Right cardiac atrium (tissue), 5 donors: ENCODE data around the gene OR51B5. TPM values are rescaled to one million over a fixed set of nuclear protein-coding genes. Genes with fewer than 3 reads are reported as not detected.
"Not testable (repeated sequence)": the region's sequence is repeated elsewhere in the genome, so short reads cannot be mapped to it uniquely, and the experiment has no call there.

Source experiments
- ATAC-seq, 2 donors: fragments of 200-7000 bp; cut with Tn5 transposase; one replicate each; pipeline versions ENCODE4 v1.8.0 to v1.9.1; 2020; ENCODE audit warnings: moderate library complexity in 2 of 2, mild to moderate bottlenecking in 1 of 2
- DNase-seq, 3 donors: peaks; one replicate each; pipeline ENCODE4 v3.0.0-alpha.2; 2020
- H3K27ac ChIP-seq: one replicate; pipeline ENCODE4 v1.5.1; 2013; ENCODE audit warnings: mild to moderate bottlenecking, low read length, control low read depth, moderate library complexity
- H3K27me3 ChIP-seq: one replicate; pipeline ENCODE4 v1.6.1; 2013; ENCODE audit not compliant: control insufficient read depth, insufficient read depth
- H3K4me1 ChIP-seq: one replicate; pipeline ENCODE4 v1.6.1; 2013; ENCODE audit warnings: low read length; ENCODE audit not compliant: control insufficient read depth, insufficient read depth
- H3K4me3 ChIP-seq: one replicate; pipeline ENCODE4 v1.5.1; 2013; ENCODE audit warnings: low read length, control low read depth
- H3K9me3 ChIP-seq: one replicate; pipeline ENCODE4 v1.6.1; 2013; ENCODE audit warnings: low read length; ENCODE audit not compliant: control insufficient read depth
- WGBS: extraction: QIAGEN DNeasy Blood & Tissue Kit; methylation state at CpG from one replicate; pipeline ENCODE4 v1.1.7; 2013; 5-methylcytosine and 5-hydroxymethylcytosine counted together
- intact Hi-C, 4 donors: fragments of 100-400 bp; cut with DNase I; formaldehyde crosslinking; loops; one replicate each; pipeline versions ENCODE4 v1.11.0 to v1.14.0; 2022 to 2023
- polyA plus RNA-seq: library from polyadenylated mRNA; stranded (reverse); fragments of 200-250 nt; gene quantifications from one replicate; pipeline ENCODE4 v1.2.3, GENCODE V29; 2013
- total RNA-seq, 4 donors: library from RNA; stranded (reverse); fragmentation: NEBNext Ultra II Directional; extraction: Animal tissue kit (Norgen Biotek cat#: 25700); gene quantifications; one replicate each; pipeline ENCODE4 v1.2.1, GENCODE V29; 2021
- donor health status: healthy with polysubstance abuse.
- donor health status: DM: no; HTN: yes; CAD: no.
- donor health status: DM: no; HTN: no; CAD: no.
- donor health status: DM: no; HTN: yes; CAD: no; lungs with severe emphysema.
- donor health status: DM: yes; HTN: yes; CAD: no.

OR51B5 gene
- total and polyA plus RNA-seq, 5 donors, result 0.14 to 0.33 TPM; not detected in 3

GRCh38 chr11:5297721-5298323 is 45.5 kb downstream of the OR51B5 start:
- no peaks in the 10 kb centered on the region for H3K27me3 ChIP-seq
- H3K4me3 ChIP-seq, result no peak overlapping the region
- DNase-seq, result no peak
- no peaks in the 10 kb centered on the region for H3K9me3 ChIP-seq
- no peaks in the 10 kb centered on the region for H3K4me1 ChIP-seq
- WGBS, result 33% methylated on average over 4 of the region's 4 CpGs
- no peak overlapping the region for H3K27ac ChIP-seq
- ATAC-seq, result no peak
- intact Hi-C loops, result no loop called here

- ATAC-seq, H3K4me3 ChIP-seq, H3K9me3 ChIP-seq, H3K4me1 ChIP-seq, H3K27me3 ChIP-seq, H3K27ac ChIP-seq, intact Hi-C loops: not testable (repeated sequence)
- peak in 1 of 3 donors; percentile 52 for DNase-seq
- WGBS, result 93% methylated on average over 41 of the region's 41 CpGs
These were observed 48.9 kb downstream of the OR51B5 start for GRCh38 chr11:5294342-5294995.

GRCh38 chr11:5293028-5293427 is 50.3 kb downstream of the OR51B5 start:
- H3K27ac ChIP-seq, result no peak overlapping the region
- H3K4me1 ChIP-seq, result no peaks in the 10 kb centered on the region
- DNase-seq (no peak), ATAC-seq (no peak)
- H3K27me3 ChIP-seq, result no peaks in the 10 kb centered on the region
- intact Hi-C loops, result no loop called here
- no peaks in the 10 kb centered on the region for H3K9me3 ChIP-seq
- H3K4me3 ChIP-seq, result no peak overlapping the region
- WGBS, result 89% methylated on average over 8 of the region's 8 CpGs

Other genes with a start within 250 kb of the OR51B5 start
- gene OR52A5, start 205.2 kb downstream of the OR51B5 start, total RNA-seq, result not detected
- gene OR52A5, start 205.2 kb downstream of the OR51B5 start, polyA plus RNA-seq, result not detected
- not detected for gene OR52A1, start 188.8 kb downstream of the OR51B5 start, total RNA-seq
- not detected for gene OR52A1, start 188.8 kb downstream of the OR51B5 start, polyA plus RNA-seq
- not detected for gene OR51V1, start 142.8 kb downstream of the OR51B5 start, total RNA-seq
- not detected for gene OR51V1, start 142.8 kb downstream of the OR51B5 start, polyA plus RNA-seq
- gene HBB, start 116.5 kb downstream of the OR51B5 start, total RNA-seq, result 100 to 1,000 TPM in 2 of 4 donors, 10 to 100 TPM in 2; 63.4 to 190 (median 100) TPM
- 3.0 TPM for gene HBB, start 116.5 kb downstream of the OR51B5 start, polyA plus RNA-seq
- gene HBD, start 109.0 kb downstream of the OR51B5 start, total RNA-seq, result not detected
- not detected for gene HBD, start 109.0 kb downstream of the OR51B5 start, polyA plus RNA-seq
- not detected for gene HBG1, start 93.7 kb downstream of the OR51B5 start, total RNA-seq
- not detected for gene HBG1, start 93.7 kb downstream of the OR51B5 start, polyA plus RNA-seq
- 1 to 10 TPM in 1 of 4 donors, under 1 TPM in 1, not detected in 2; 0.44 to 1.1 TPM for gene HBG2, start 88.7 kb downstream of the OR51B5 start, total RNA-seq
- gene HBG2, start 88.7 kb downstream of the OR51B5 start, polyA plus RNA-seq, result 0.27 TPM
- gene HBE1, start 73.6 kb downstream of the OR51B5 start, total RNA-seq, result not detected
- gene HBE1, start 73.6 kb downstream of the OR51B5 start, polyA plus RNA-seq, result 0.11 TPM
- gene OR51B4, start 41.6 kb downstream of the OR51B5 start, total RNA-seq, result not detected
- gene OR51B4, start 41.6 kb downstream of the OR51B5 start, polyA plus RNA-seq, result not detected
- not detected for gene OR51B2, start 19.2 kb downstream of the OR51B5 start, total RNA-seq
- gene OR51B2, start 19.2 kb downstream of the OR51B5 start, polyA plus RNA-seq, result not detected
- not detected for gene OR51B6, start 8.0 kb upstream of the OR51B5 start, total RNA-seq
- not detected for gene OR51B6, start 8.0 kb upstream of the OR51B5 start, polyA plus RNA-seq
- gene OR51M1, start 40.3 kb upstream of the OR51B5 start, total RNA-seq, result not detected
- not detected for gene OR51M1, start 40.3 kb upstream of the OR51B5 start, polyA plus RNA-seq
- gene OR51Q1, start 78.6 kb upstream of the OR51B5 start, total RNA-seq, result not detected
- not detected for gene OR51Q1, start 78.6 kb upstream of the OR51B5 start, polyA plus RNA-seq
- not detected for gene OR51I1, start 98.0 kb upstream of the OR51B5 start, total RNA-seq
- not detected for gene OR51I1, start 98.0 kb upstream of the OR51B5 start, polyA plus RNA-seq
- gene OR51I2, start 105.8 kb upstream of the OR51B5 start, total RNA-seq, result not detected
- not detected for gene OR51I2, start 105.8 kb upstream of the OR51B5 start, polyA plus RNA-seq
- gene OR52D1, start 145.2 kb upstream of the OR51B5 start, total RNA-seq, result not detected
- not detected for gene OR52D1, start 145.2 kb upstream of the OR51B5 start, polyA plus RNA-seq
- gene UBQLN3, start 166.4 kb upstream of the OR51B5 start, total RNA-seq, result under 1 TPM in 2 of 4 donors, not detected in 2; 0.14 to 0.29 TPM
- 0.05 TPM for gene UBQLN3, start 166.4 kb upstream of the OR51B5 start, polyA plus RNA-seq
- under 1 TPM in 3 of 4 donors, not detected in 1; 0.20 to 0.28 (median 0.21) TPM for gene UBQLNL, start 173.2 kb upstream of the OR51B5 start, total RNA-seq
- 0.18 TPM for gene UBQLNL, start 173.2 kb upstream of the OR51B5 start, polyA plus RNA-seq
- not detected for gene OR52H1, start 205.0 kb upstream of the OR51B5 start, total RNA-seq
- not detected for gene OR52H1, start 205.0 kb upstream of the OR51B5 start, polyA plus RNA-seq
- gene OR52B6, start 237.4 kb upstream of the OR51B5 start, total RNA-seq, result not detected
- gene OR52B6, start 237.4 kb upstream of the OR51B5 start, polyA plus RNA-seq, result not detected